HG03025 (cell line): Measurements from ENCODE around the gene HOXB1.

Experiments used
- ATAC-seq: cut with Tn5 transposase; IDR thresholded peaks from one replicate; pipeline ENCODE4 v1.9.1; 2021; ENCODE audit warnings: mild to moderate bottlenecking, moderate library complexity; ENCODE audit not compliant: unreplicated experiment, low FRiP score

The HOXB1 gene

DNA sequence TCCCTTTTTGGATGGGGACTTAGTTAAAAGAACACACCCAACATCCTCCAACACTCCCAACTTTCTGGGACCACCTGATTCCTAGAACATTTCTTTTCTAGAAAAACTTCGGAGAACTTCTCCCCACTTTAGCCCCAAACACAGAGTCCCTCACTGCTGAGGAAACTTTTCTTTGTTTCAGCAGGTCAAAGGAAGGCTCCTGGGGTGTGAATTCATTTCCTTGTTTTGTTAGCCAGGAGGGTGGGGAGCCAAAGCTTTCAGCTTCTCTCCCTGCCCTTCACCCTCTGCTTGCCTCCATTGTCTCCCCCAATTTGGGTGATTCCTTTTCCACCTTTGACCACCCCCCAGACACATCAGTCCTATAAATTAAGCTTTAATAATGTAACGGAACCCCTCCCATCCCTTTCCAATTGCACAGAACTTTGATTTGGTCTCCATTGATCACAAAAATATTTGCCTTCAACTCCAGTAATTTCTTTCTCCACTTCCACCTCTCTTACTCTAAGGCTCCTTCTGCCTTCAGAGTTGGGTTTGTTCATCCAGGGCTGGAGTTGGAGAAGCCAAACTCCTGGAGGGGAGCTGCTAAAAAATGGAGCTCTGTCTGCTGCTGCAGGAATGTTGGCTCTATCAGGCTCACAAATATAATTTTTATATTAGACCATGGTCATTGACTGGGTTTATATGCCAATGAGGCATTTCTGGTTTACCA is 37.0 kb upstream of the HOXB1 start:
- no peak for ATAC-seq

GRCh38 chr17:48567209-48567608 is 36.4 kb upstream of the HOXB1 start:
- ATAC-seq: no peak

GRCh38 chr17:48566717-48567116 is 35.9 kb upstream of the HOXB1 start:
- no peak for ATAC-seq

- no peak for ATAC-seq
Measured at GRCh38 chr17:48565925-48566710, 35.3 kb upstream of the HOXB1 start.

DNA sequence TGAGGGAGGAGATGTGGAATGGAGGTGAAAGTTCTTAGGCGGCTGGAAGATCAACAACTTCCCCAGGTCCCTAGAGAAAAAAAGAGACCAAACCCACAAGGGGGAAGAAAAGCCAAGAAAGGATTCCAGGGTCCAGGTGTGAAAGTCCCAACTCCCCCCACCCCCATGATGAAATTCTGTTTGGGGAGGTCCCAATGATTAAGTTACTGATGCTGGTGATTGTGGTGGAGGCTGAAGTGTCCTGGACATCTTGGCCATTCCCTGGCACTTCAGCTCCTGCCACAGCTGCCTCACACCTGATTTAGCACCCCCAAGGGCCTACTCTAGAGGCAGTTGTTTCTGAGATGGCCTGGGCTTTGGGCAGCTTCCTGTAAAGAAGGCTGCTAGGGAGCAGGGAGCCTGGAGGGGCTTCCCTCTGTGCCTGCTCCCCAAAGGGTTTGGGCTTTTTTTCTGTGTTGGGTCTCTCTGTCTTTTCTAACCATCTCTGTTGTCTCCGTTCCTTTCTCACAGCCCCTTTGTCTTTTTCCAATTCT is 34.3 kb upstream of the HOXB1 start:
- no peak for ATAC-seq

GRCh38 chr17:48564188-48565021 is 33.6 kb upstream of the HOXB1 start:
- no peak for ATAC-seq

- ATAC-seq: no peak
Measured at GRCh38 chr17:48563867-48564187, 33.0 kb upstream of the HOXB1 start.

GRCh38 chr17:48563385-48563838 is 32.6 kb upstream of the HOXB1 start:
- ATAC-seq: no peak

GRCh38 chr17:48562934-48563333 is 32.1 kb upstream of the HOXB1 start:
- ATAC-seq: no peak

DNA sequence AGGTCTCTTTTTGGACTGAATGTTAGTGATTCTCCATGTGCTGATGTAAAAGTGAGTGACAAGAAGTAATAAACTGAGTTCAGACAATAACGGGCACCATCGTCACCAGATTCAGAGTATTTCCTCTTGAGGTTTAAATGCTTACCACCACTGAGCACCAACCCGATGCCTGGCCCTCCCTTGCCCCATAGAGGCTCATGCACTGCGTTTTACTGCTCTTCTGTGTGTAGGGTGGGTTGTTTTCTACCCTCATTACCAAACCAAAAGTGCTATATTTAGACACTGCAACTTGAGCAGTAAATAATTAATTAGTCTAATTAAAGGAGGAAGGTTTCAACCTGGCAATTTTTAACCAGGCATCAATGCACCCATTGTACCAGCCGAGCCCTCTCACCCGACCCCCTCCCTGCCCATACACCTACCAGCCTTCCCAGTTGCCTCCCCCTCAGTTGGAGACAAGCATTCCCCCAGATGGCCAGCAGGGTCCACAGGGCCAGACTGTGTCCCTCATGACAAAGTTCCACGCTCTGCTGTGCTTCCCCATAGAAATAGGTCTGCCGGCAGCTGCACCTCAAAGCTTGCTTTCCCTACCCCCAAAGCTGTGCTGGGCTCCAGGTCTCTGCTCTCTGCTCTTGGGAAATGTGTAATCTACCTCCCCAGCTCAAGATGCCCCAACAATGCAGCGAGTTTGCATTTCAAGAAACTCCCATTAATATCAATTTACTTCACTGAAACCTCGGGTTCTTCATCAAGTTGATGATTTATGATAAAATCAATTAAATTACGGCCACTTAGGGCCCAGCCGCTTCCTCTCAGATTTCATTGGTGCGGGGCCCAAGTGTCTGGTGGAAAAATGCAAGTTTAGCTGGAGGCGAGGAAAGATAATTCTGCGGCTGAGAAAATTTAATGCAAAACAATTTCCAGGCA is 31.3 kb upstream of the HOXB1 start:
- ATAC-seq: no peak

GRCh38 chr17:48559840-48560817 is 29.3 kb upstream of the HOXB1 start:
- ATAC-seq: no peak

- ATAC-seq: no peak
Measured at GRCh38 chr17:48559122-48559839, 28.5 kb upstream of the HOXB1 start.

GRCh38 chr17:48558831-48559121 is 28.0 kb upstream of the HOXB1 start:
- ATAC-seq: no peak

DNA sequence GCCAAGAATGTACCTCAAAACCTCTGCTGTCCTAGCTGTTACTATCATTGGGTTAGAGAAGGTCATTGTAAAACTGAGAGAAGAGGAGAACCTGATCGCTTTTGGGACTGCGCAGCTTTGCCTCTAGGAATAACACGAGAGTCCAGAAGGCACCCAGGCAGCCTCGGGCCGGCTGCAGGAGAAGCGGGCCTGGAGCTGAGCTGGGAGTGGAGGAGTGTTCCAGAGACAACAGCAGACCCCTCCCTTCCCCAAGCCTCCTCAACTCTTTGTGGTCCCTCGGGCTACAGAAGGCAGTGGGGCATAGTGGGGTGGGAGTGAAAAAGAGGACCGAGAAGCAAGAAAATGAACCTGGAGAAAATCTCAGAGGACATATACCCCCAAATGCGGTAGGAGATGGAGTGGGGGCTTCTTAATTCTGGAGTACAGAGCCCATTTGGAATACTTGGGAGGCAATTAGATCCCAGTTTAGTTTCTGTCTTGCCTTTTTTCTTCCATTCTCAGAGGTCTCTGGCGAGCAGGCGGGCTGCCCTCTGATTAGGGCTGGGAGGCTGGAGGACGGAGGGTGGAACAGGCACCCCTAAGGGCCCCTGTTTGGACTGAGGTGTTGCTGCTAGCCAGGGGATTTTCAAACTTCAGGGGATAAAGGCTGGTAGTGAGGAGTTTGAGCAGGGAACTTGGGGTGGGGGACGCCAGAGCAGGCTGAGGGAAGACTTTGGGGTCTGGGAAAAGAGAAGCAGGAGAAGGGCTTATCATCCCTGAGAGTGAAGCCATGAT is 27.4 kb upstream of the HOXB1 start:
- no peak for ATAC-seq

GRCh38 chr17:48556576-48557401 is 26.0 kb upstream of the HOXB1 start:
- ATAC-seq: no peak

DNA sequence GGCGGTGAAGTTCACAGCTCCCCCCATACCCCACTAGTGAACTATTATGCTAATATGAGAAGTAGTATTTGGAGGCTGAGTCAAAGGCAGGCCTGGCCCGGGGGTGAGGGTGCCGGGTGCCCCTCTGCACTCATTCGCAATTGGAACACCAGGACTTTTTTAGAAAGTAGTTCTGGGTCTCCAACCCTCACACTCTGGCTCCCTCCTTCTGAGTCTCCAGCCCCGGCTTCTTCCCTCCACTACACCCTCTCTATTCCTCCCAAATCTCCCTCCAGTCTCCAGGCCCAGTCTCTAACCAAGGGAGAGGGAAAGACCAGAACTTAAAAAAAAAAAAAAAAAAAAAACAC is 25.4 kb upstream of the HOXB1 start:
- ATAC-seq: no peak
